Stimulated activated CD4-positive, alpha-beta T cell treated with anti-CD3 and anti-CD28 coated beads, Interleukin-2, amount 100 ng/mL, for 4 hours (primary cell): ENCODE results near the gene PSMA3.

Experiments used
- DNase-seq: peaks from one replicate; pipeline ENCODE4 v3.0.0-alpha.2; 2020; ENCODE audit warnings: low read depth

Gene PSMA3

GRCh38 chr14:58272588-58273372 is 28.1 kb downstream of the PSMA3 start:
- no peak for DNase-seq

GRCh38 chr14:58274881-58275280 is 30.2 kb downstream of the PSMA3 start:
- DNase-seq, result no peak

GRCh38 chr14:58275527-58276190 is 31.0 kb downstream of the PSMA3 start:
- no peak for DNase-seq

- DNase-seq, result no peak
Measured at GRCh38 chr14:58276208-58276607, 31.6 kb downstream of the PSMA3 start.

- DNase-seq, result no peak
Measured at GRCh38 chr14:58278177-58278576, 33.5 kb downstream of the PSMA3 start.

- no peak for DNase-seq
Measured at GRCh38 chr14:58280954-58281787, 36.5 kb downstream of the PSMA3 start.

- DNase-seq, result no peak
Measured at GRCh38 chr14:58281969-58282368, 37.3 kb downstream of the PSMA3 start.

DNA sequence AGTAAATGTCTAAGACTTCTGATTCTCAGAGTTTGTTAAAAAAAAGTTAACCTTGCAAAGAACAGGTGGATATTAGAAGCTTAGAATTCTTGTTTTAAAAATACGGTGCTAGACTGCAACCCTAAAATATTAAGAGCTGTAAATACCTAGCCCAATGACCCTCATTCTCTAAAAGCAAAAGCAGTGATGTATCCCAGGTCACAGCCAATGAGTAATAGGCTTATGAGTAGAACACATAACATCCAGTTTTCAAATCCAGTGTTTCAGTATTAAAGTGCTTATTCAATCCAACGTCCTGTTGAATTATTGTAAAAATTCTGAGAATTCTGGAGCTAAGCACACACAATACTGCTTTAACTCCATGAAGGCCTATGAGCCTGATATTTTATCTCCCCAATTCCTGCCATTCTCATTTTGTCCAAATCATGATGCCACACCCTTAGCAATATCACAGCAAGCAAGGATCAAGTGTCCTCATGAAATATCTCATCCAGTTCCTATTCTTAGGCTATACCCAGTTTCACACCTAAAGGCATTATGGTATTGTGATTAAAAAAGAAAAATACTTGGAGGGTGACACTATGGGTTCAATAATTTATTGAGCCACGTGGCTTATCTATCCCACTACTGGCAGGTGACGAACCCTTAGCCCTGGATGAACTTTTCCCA is 38.4 kb downstream of the PSMA3 start:
- DNase-seq, result no peak

DNA sequence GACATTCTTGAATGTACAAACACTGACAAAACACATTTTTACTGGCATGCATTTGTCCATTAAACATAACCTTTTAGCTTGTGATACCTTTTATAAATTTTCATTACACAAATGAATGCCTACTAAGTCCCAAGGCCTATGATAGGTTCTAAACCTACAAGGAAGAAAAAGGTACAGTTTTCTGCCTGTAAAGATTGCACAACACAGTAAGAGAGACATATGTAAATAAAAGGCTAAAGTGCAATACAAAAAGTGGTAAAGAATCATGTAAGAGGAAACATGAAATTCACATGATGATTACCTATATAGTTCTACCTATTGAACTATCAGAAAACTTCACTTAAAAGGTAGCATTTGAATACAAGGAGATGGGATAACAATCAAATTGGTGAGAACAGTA is 39.1 kb downstream of the PSMA3 start:
- no peak for DNase-seq

GRCh38 chr14:58285132-58285531 is 40.5 kb downstream of the PSMA3 start:
- no peak for DNase-seq

DNA sequence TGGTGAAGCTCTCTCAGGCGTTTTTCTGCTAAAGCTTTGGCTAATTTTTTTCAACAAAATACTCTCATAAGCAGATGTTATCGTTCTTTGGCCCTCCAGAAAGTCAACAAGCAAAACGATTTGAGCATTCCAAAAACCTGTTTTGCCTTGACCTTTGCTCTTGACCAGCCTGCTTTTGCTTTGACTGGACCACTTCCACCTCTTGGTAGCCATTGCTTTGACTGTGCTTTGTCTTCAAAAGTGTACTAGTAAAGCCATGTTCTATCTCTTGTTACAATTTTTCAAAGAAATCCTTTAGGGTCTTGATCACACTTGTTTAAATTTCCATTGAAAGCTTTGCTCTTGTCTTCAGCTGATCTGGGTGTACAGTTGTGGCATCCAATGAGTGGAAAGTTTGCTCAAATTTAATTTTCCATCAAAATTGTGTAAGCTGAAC is 43.0 kb downstream of the PSMA3 start:
- DNase-seq, result no peak

- DNase-seq, result no peak
Measured at GRCh38 chr14:58288106-58288792, 43.6 kb downstream of the PSMA3 start.

DNA sequence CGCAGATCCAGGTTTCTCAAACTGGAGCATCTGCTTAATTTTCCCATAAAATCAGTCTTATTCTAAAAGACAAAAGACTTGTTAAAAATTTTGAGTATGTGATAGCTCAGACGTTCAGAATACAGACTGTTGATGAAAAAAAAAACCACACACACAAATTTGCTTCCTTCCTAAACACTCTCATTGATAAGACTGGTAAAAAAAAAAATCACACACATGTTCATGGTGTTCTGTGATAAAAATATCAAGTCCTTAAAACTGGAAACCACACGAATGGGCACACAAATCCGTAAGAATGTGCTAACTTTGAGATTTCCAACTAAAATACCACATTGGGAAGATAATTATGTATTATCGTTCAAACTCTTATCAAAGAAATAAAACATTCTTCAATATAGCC is 47.0 kb downstream of the PSMA3 start:
- no peak for DNase-seq

DNA sequence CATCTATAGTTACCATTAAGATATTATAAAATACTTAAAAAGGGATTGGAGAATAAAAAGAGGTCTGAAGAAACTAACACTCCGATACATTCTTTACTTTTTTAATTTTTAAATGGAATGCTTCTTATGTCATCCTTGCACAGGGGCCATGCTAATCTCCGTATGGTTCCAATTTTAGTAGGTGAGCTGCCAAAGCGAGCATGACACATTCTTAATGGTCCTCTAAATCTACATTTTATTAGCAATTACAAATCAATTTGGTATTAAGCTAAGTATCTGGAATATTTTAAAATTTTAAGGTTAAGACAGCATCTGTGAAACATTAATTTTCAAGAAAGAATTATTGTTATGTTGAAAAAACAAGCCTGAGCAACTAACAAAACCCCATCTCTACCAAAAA is 47.5 kb downstream of the PSMA3 start:
- no peak for DNase-seq

- DNase-seq, result no peak
Measured at GRCh38 chr14:58294201-58294600, 49.6 kb downstream of the PSMA3 start.

- DNase-seq, result no peak
Measured at GRCh38 chr14:58296726-58297125, 52.1 kb downstream of the PSMA3 start.

DNA sequence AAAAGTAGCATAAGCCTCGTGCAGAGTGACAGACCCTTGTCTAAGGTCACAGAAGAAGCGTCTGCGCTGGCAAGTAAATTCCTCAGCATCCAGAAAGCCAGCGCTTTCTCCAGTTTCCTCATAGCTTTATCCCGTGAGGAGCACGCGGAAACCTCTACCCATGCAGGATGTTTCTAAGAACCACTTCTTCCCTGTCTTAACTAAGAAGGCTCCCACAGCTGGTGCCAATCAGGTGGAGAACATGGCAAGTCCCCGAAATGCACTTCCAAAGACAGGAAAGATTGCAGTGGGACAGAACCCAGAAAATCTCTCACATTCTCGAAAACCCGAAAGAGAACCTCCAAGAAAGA is 52.7 kb downstream of the PSMA3 start:
- DNase-seq, result no peak

- DNase-seq, result peak; percentile 98
Measured at GRCh38 chr14:58297762-58298476, 53.3 kb downstream of the PSMA3 start.

DNA sequence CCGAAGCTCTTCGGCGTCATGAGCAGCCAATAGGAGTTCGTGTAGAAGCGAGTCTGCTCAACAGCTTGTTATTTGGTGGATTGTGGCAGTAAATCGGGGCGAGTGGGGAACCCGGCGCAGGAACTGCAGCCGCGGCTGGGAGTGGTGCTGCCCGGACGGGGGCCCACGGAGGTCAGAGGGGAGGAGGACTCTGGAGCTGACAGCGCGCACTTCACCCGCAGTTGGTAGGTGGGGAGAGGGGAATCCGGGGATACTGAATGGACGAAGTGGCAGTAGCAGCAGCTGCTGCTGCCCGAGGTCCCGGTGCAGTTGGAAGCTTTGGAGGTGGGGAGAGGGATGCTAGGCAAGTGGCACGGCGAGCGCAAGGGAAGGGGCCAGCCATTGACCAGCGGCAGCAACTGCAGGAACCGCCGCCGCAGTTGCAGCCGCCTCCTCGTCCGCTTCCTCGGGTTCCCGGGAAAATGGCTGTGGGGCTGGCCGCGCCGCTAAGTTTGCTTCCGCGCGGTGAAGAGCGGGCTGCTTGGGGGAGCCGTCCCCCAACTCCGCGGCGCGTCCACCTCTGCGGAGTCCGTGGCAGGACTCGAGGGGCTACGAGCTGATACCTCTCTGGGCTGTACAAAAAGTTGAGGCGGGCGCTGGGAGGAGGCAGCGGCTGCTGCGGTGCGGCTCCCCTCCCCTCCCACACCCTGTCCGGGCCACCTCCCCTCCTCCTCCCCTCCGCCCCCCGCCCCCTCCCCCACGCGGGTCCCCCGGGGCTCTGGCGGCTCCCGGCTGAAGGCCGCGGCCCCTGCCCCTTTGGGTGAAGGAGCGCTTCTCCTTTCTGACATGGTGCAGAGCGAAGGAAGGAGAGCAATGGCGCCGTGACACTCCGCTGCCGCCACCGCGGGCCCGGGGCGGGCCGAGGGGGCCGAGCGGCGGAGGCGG is 54.1 kb downstream of the PSMA3 start, which contains the start of gene ARID4A:
TSS of gene ARID4A (plus strand) at position 79 of the 924 bp plus-strand sequence. CDS start 1,300 bp downstream, outside the sequence.
- DNase-seq, result no peak
